ENCODE measurements around the gene MTUS2.

Gene MTUS2

GRCh38 chr13:28830580-28830979 is 10.4 kb downstream of the MTUS2 start:
- ATAC-seq (replicated peaks) (no peak), DNase-seq (no peak)
- Mint-ChIP-seq H3K4me3 (no peak overlapping the region), H3K4me1 (no peaks in the 10 kb centered on the region), H3K9me3 (peaks cover 15 to 24% of the 10 kb centered on the region in 2 donors), H3K27me3 (peaks cover 9 to 12% of the 10 kb centered on the region in 2 donors), H3K27ac (no peak overlapping the region), H3K36me3 (peaks cover 0 to 5% of the 10 kb centered on the region in 2 donors)

GRCh38 chr13:28831117-28831516 is 11.0 kb downstream of the MTUS2 start:
- no peak overlapping the region for H3K4me3 Mint-ChIP-seq
- DNase-seq (no peak), ATAC-seq (replicated peaks) (no peak)
- H3K9me3 Mint-ChIP-seq = peaks cover 15 to 24% of the 10 kb centered on the region in 2 donors
- H3K36me3 Mint-ChIP-seq = peaks cover 0 to 5% of the 10 kb centered on the region in 2 donors
- peaks cover 8 to 11% of the 10 kb centered on the region in 2 donors for H3K27me3 Mint-ChIP-seq
- H3K4me1 Mint-ChIP-seq = no peaks in the 10 kb centered on the region
- H3K27ac Mint-ChIP-seq = no peak overlapping the region

DNA sequence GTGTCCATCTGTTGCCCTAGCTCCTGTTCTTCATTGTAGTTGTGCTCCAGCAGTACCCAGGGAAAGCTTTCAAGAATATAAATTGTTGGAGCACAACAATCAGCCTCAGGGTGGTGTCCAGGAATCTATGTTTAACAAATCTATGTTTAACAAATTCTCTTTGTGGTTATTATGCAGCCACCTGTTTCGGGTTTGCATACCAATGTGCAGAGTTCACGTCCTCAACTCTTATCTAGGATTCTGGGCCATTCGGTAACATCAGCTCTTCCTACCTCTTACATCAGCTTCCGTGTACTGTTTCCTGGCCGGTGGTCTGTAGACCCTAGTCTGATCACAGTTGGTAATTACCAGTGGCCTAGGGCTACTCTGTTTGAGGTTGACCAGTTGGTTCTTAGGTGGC is 17.0 kb downstream of the MTUS2 start:
- Mint-ChIP-seq H3K27ac (no peak overlapping the region), H3K4me3 (no peak overlapping the region), H3K27me3 (peaks cover 13 to 17% of the 10 kb centered on the region in 2 donors), H3K9me3 (no peaks in the 10 kb centered on the region), H3K4me1 (no peaks in the 10 kb centered on the region), H3K36me3 (no peaks in the 10 kb centered on the region)
- DNase-seq (no peak), ATAC-seq (replicated peaks) (no peak)

- Mint-ChIP-seq H3K36me3 (no peaks in the 10 kb centered on the region), H3K4me1 (no peaks in the 10 kb centered on the region), H3K9me3 (no peaks in the 10 kb centered on the region), H3K27ac (no peak overlapping the region), H3K27me3 (peaks cover 19 to 22% of the 10 kb centered on the region in 2 donors), H3K4me3 (no peak overlapping the region)
- DNase-seq (no peak), ATAC-seq (replicated peaks) (no peak)
Observed at GRCh38 chr13:28843639-28844038, 23.5 kb downstream of the MTUS2 start.

GRCh38 chr13:28849441-28849840 is 29.3 kb downstream of the MTUS2 start:
- Mint-ChIP-seq H3K27me3 (peaks cover 8 to 20% of the 10 kb centered on the region in 2 donors), H3K4me1 (peaks cover 0 to 9% of the 10 kb centered on the region in 2 donors), H3K27ac (no peak overlapping the region), H3K4me3 (no peak overlapping the region), H3K36me3 (no peaks in the 10 kb centered on the region), H3K9me3 (no peaks in the 10 kb centered on the region)
- DNase-seq (no peak), ATAC-seq (replicated peaks) (no peak)

- no peaks in the 10 kb centered on the region for H3K36me3 Mint-ChIP-seq
- ATAC-seq (replicated peaks) = no peak
- H3K27ac Mint-ChIP-seq = no peak overlapping the region
- DNase-seq = no peak
- H3K9me3 Mint-ChIP-seq = peaks cover under 1% of the 10 kb centered on the region in 2 donors
- no peak overlapping the region for H3K4me3 Mint-ChIP-seq
- peaks cover 9 to 26% of the 10 kb centered on the region in 2 donors for H3K27me3 Mint-ChIP-seq
- peaks cover 0 to 9% of the 10 kb centered on the region in 2 donors for H3K4me1 Mint-ChIP-seq
Observed at GRCh38 chr13:28850226-28850625, 30.1 kb downstream of the MTUS2 start.

DNA sequence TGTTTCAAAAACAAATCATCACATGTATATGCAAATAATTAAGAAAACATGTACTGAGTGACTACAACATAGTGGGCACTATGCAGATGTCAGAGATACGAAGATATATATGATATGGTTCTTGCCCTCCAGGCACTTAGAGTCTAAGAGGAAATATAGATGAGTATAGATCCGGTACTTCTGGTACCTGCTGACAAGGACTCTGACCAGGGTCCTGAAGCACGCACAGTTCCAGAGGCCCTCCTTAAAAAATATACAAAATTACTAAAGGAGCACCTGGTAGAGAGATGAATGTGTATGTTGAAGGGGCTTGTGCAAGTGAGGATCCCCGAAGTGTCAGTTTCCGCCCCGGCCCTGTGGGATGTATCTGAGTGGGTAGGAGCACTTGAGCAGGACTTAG is 31.3 kb downstream of the MTUS2 start:
- Mint-ChIP-seq H3K36me3 (no peaks in the 10 kb centered on the region), H3K4me1 (peaks cover 0 to 9% of the 10 kb centered on the region in 2 donors), H3K9me3 (peaks cover 3% of the 10 kb centered on the region in 2 donors), H3K27me3 (peaks cover 15 to 33% of the 10 kb centered on the region in 2 donors), H3K4me3 (no peak overlapping the region), H3K27ac (no peak overlapping the region)
- ATAC-seq (replicated peaks) (no peak), DNase-seq (no peak)

DNA sequence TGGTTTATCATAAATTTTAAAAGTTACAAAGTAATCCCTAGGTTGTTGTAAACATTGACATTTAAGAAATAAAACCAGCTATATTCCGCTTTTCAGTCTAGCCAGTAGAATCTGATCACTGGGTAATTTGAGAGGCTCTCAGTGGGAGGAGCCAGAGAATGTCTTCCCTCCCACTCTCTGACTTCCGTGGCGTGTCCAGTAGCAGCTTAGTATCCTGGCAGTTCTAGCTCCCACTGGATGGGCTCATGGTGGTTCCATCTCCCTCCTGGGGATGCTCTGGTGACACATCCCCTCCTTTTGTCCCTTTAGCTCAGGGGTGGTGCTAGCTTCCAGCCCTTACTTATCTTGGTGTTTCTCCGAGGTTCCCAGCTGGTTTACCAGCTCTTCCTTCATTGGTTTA is 34.5 kb downstream of the MTUS2 start:
- no peak overlapping the region for H3K4me3 Mint-ChIP-seq
- ATAC-seq (replicated peaks) = no peak
- peaks cover 12 to 44% of the 10 kb centered on the region in 2 donors for H3K27me3 Mint-ChIP-seq

DNA sequence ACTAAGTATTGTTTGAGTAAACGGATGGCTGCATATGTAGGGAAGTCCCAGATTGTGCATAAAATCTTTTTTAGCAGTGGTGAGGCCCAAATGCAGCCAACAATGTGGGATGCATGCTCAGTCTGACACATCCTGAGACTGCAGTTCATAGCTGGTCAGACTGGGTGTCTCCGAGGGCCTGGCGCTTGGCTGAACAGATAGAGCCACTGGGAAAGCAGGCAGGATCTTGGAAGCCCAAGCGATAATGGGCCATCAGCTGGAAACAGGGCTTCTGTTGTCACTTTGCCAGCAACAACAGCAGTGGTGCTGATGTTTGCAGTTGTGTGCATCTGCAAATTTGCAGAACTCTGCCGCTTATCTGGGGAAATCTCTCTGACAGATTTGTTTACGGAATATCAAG is 36.1 kb downstream of the MTUS2 start:
- Mint-ChIP-seq H3K36me3 (no peaks in the 10 kb centered on the region), H3K27me3 (peaks cover 12 to 44% of the 10 kb centered on the region in 2 donors), H3K9me3 (peaks cover 3% of the 10 kb centered on the region in 2 donors), H3K4me1 (peaks cover 0 to 4% of the 10 kb centered on the region in 2 donors), H3K4me3 (no peak overlapping the region), H3K27ac (no peak overlapping the region)
- DNase-seq (no peak), ATAC-seq (replicated peaks) (no peak)

More for the DNA sequence above, 34.5 kb downstream of the MTUS2 start:
- Mint-ChIP-seq H3K9me3 (peaks cover 3% of the 10 kb centered on the region in 2 donors), H3K4me1 (peaks cover 0 to 8% of the 10 kb centered on the region in 2 donors), H3K36me3 (no peaks in the 10 kb centered on the region), H3K27ac (no peak overlapping the region)
- no peak for DNase-seq

- DNase-seq = no peak
- no peak overlapping the region for H3K4me3 Mint-ChIP-seq
- no peak overlapping the region for H3K27ac Mint-ChIP-seq
- H3K27me3 Mint-ChIP-seq = peaks cover 11 to 27% of the 10 kb centered on the region in 2 donors
- peaks cover 3% of the 10 kb centered on the region in 2 donors for H3K9me3 Mint-ChIP-seq
- no peak for ATAC-seq (replicated peaks)
- H3K4me1 Mint-ChIP-seq = no peaks in the 10 kb centered on the region
- no peaks in the 10 kb centered on the region for H3K36me3 Mint-ChIP-seq
Observed at GRCh38 chr13:28859069-28859468, 38.9 kb downstream of the MTUS2 start.

DNA sequence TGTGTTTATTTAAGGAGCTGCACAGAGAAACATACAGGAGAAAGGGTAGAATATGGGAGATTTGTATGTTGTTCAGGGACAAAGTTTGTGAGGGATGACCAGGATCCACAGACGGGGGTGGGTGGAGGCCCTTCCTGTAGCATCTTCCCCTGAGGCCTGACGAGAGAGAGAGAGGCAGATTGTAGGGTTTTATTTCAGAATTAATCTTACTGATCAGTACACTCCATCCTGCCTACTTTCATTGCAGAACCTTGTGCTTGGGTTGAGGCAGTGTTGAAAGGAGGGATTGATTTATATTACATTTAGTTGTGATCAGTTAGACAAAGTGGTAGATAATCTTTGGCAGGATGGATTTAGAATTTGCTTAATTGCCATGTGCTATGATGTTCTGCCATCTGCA is 39.6 kb downstream of the MTUS2 start:
- ATAC-seq (replicated peaks) (no peak), DNase-seq (no peak)
- Mint-ChIP-seq H3K9me3 (peaks cover 3% of the 10 kb centered on the region in 2 donors), H3K4me1 (no peaks in the 10 kb centered on the region), H3K27ac (no peak overlapping the region), H3K27me3 (peaks cover 11 to 21% of the 10 kb centered on the region in 2 donors), H3K36me3 (no peaks in the 10 kb centered on the region), H3K4me3 (no peak overlapping the region)

GRCh38 chr13:28864544-28864943 is 44.4 kb downstream of the MTUS2 start:
- Mint-ChIP-seq H3K9me3 (no peaks in the 10 kb centered on the region), H3K4me1 (no peaks in the 10 kb centered on the region), H3K27me3 (peaks cover 8 to 9% of the 10 kb centered on the region in 2 donors), H3K4me3 (no peak overlapping the region), H3K36me3 (no peaks in the 10 kb centered on the region), H3K27ac (no peak overlapping the region)
- no peak for DNase-seq
- no peak for ATAC-seq (replicated peaks)

GRCh38 chr13:28865149-28865744 is 45.1 kb downstream of the MTUS2 start:
- Mint-ChIP-seq H3K36me3 (no peaks in the 10 kb centered on the region), H3K27me3 (peaks cover 8 to 9% of the 10 kb centered on the region in 2 donors), H3K4me3 (no peak overlapping the region), H3K4me1 (no peaks in the 10 kb centered on the region), H3K27ac (no peak overlapping the region), H3K9me3 (no peaks in the 10 kb centered on the region)
- ATAC-seq (replicated peaks) = no peak
- DNase-seq = no peak

DNA sequence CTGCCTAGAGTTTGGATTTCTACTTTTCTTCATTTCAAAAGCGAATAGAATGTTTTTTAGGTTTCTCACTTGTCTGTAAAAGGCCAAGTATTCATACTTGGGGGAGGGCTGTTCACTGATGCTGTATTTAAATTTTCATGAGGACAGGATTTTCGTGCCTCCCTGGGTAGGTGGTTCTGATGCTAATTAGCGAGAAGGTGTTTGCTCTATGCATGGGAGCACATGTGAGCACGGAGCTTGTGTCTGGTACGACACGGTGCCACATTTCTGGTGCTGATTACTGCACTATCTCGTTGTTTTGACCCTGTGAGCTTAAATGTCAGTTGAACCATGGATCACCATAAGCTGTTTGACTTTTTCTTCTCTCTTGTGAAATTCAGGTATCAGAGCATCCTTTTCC is 45.8 kb downstream of the MTUS2 start:
- Mint-ChIP-seq H3K36me3 (no peaks in the 10 kb centered on the region), H3K27ac (no peak overlapping the region), H3K4me1 (no peaks in the 10 kb centered on the region), H3K9me3 (no peaks in the 10 kb centered on the region), H3K4me3 (no peak overlapping the region), H3K27me3 (peaks cover 8 to 9% of the 10 kb centered on the region in 2 donors)
- DNase-seq = no peak
- no peak for ATAC-seq (replicated peaks)

DNA sequence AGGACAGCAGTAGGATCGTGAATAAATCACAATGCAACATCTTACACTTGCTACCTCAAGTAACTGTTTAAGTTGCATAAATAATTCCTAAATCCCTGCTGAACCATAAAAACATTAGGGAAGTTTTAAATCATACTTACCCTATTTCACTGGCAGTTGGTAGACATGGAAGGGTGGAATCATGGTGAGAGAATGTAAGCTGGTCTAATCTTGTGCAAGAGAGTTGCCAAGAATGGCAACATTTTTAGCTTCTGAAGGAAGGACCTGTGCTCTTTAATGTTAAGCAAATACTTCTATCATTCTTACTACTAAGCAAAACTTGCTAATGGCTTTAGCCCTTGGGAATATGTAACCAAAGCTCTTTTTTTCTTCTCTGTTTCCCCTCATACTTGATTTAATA is 46.8 kb downstream of the MTUS2 start:
- Mint-ChIP-seq H3K27ac (no peak overlapping the region), H3K9me3 (peaks cover 3 to 4% of the 10 kb centered on the region in 2 donors), H3K4me1 (no peaks in the 10 kb centered on the region), H3K4me3 (no peak overlapping the region), H3K27me3 (peaks cover 4 to 8% of the 10 kb centered on the region in 2 donors), H3K36me3 (peaks cover 1 to 2% of the 10 kb centered on the region in 2 donors)
- DNase-seq (no peak), ATAC-seq (replicated peaks) (no peak)
